ENCODE data around the gene CACNG1.

CACNG1 gene

GRCh38 chr17:67052720-67053437 lies 8.5 kb downstream of the CACNG1 start:
- no peak for DNase-seq

DNA sequence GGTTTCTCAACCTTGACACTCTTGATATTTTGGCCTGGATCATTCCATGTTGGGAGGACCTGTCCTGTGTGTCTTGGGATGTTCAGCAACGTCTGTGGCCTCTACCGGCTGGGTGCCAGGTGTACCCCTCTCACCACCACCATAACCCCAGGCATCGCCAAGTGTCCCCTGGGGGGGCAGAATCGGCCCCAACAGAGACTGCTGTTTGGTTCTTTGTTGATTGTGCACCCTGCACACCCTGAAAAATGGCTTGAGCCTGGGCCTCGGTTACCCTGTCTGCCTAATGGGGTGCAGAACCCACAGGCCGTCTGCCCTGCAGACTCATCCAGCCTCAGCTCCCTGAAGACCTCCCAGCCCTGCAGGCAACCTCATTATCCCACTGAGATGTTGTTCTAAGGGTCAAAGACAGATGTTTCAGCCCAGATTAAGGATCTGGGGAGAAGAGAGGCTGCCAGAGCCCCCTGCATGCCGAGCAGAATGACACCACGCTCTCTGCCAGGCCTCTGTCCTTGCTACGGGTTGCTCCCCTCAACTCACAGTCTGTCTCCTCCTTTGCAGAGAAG lies 9.2 kb downstream of the CACNG1 start:
- no peak for DNase-seq

DNA sequence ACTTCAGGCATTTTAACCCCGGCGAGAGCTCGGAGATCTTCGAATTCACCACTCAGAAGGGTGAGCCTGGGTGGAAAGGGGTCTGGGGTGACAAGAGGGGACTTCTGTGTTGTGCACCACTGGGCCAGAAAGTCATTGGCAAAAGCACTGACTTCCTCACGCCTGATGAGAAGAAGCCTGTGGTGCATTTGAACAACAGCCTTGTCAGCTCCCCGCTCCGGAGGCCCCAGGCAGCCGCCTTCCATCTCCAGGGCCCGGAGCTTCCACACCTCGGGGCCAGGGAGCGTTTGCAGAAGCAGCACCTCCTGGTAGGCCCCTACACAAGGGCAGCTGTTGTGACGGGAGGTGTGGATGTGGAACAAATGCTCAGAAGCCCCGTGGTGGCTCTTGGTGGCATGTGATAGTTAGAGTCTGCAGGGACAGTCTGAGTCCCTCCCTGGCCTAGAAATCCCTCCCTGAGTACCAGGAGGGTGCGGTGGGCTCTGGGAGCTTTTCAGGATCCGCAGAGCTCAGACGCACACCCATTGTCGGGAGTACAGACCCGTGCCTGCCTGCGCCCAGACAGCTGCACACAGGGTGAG lies 9.7 kb downstream of the CACNG1 start:
- no peak for DNase-seq

DNA sequence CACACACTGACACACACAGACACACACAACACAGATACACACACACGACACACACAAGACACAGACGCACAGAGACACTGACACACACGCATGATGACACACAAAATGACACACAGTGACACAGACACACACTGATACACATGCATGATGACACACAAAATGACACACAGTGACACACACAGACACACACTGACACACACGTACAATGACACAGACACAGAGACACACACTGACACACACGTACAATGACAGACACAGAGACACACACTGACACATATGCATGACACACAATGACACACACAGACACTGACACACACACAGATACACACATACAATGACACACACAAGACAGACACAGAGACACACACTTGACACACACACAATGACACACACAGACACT lies 10.3 kb downstream of the CACNG1 start:
- DNase-seq = no peak

DNA sequence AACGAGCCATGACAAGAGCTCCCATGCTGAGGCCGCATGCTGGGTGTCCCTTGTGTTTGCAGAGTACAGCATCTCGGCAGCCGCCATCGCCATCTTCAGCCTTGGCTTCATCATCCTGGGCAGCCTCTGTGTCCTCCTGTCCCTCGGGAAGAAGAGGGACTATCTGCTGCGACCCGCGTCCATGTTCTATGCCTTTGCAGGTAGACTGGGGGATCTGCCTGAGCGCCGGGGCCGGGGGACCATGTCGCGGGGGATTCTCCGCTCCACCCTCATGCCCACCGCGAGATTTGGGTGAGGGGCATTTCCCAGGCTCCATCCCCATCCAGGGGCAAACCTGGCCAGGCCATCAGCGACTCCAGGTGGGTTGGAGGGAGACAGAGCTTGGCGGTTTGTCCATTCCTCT lies 10.7 kb downstream of the CACNG1 start:
- DNase-seq = no peak

- DNase-seq = no peak
These were observed 11.7 kb downstream of the CACNG1 start for GRCh38 chr17:67055811-67056745.

GRCh38 chr17:67056746-67057490 lies 12.6 kb downstream of the CACNG1 start:
- DNase-seq = no peak

DNA sequence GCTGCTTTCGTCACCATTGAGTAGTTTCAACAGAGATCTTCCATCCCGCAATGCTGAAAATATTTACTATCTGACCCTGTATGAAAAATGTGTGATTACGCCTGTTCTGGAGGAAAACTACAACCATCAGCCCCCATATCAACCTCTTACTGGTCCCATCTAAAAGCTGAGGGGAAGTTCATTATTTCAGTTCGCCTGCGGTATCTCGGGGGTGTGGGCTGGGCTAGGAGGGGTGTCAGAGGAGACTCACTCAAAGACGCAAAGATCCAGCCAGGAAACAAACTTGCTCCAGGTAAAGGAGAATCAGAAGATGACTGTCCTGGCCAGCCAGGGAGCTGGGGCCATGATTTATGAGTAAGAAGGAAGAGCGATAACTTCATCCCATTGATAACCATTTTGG lies 13.7 kb downstream of the CACNG1 start:
- no peak for DNase-seq

- DNase-seq = no peak
These were observed 15.0 kb downstream of the CACNG1 start for GRCh38 chr17:67059372-67059771.

DNA sequence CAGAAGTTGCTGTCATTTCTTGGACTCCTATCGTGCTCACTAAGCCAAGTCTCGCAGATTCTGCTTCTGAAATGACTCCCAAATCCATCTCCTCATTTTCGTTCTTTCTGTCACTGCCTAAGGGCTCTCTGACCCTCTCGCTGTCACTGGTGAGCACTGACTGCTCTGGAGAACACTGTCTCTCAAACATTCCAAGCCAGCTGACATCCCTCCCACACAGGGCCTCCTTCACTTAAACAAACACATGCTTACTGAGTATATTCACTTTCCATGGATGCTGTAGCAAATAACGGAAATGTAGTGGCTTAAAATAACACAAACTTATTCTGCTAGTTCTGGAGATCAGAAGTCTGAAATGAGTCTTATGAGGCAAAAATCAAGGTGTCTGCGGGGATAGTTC lies 18.8 kb downstream of the CACNG1 start:
- no peak for DNase-seq

- no peak for DNase-seq
These were observed 22.4 kb downstream of the CACNG1 start for GRCh38 chr17:67066717-67067116.

- DNase-seq = no peak
These were observed 23.5 kb downstream of the CACNG1 start for GRCh38 chr17:67067571-67068482.

DNA sequence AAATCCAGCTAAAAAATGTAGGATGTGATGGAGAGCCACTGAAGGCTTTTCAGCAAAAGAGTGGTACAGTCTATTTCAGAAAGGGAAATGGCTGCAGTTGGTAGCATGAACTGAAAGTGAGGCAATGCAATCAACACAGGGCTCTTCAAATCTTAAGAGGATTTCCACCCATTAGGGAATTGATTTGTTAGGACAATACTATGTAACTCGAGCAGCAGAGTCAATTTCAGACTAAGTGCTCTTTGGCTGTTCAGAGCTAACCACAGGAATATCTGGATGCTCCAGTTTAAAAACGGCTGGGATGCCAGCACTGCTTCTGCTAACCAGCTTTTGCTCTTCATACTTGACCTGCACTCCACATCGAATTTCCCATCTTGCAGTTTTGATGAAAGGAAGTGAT lies 24.6 kb downstream of the CACNG1 start:
- peak; percentile 79 for DNase-seq

- no peak for DNase-seq
These were observed 25.3 kb downstream of the CACNG1 start for GRCh38 chr17:67069603-67070136.

DNA sequence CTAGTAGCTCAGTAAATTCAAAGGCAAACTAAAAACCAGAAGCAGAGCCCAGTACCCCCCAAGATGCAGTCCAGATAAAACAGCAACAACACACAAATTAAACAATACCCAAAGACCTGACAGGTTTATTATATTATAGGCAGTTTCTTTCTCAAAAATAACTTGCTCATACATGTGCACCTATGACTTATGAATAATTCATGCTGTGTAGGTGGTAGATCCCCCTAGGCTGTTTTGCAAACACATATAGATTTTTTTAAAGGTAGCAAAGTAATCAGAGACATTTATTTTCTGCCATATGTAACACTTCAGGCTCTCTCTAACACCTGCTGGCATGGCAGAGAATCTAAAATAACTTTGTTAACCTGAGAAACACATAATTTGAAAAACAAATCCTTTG lies 27.2 kb downstream of the CACNG1 start:
- DNase-seq = no peak

DNA sequence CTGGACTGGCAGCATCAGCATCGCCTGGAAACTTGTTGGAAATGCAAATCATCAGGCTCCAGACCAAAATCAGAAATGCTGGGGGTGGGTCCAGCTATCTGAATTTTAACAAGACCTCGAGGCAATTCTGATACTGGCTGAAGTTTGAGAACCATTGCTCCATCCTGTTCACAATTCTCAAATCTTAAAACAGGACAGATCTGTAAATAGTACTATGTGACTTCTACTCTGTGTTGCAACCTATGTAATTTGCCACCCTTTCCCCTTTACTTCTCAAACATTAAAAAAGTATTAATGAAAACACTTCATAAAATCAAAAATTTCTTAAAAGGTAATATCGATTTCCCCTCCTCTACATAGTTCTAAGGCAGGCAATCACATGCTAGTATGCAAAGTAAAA lies 28.5 kb downstream of the CACNG1 start:
- DNase-seq = no peak

- no peak for DNase-seq
These were observed 30.4 kb downstream of the CACNG1 start for GRCh38 chr17:67074781-67075180.

GRCh38 chr17:67076290-67076689 lies 31.9 kb downstream of the CACNG1 start:
- DNase-seq = no peak

- DNase-seq = no peak
These were observed 33.9 kb downstream of the CACNG1 start for GRCh38 chr17:67078292-67078691.

DNA sequence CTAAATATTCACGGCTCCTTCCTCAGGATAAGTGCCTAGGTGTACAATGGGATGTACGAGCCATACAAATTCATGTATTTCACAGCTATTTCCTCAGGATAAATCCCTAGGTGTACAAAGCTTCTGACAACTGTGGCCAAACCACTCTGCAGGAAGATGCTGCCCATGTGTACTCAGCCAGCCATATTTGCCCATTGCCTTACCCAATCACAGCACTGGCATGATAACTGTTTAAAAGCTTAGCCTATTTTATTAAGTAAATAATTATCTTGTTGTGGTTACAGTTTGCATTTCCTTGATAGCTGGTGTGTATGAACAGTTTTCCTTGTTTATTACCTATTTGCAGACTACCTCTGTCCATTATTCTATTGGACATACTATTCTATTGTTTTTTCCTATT lies 35.1 kb downstream of the CACNG1 start:
- no peak for DNase-seq

DNA sequence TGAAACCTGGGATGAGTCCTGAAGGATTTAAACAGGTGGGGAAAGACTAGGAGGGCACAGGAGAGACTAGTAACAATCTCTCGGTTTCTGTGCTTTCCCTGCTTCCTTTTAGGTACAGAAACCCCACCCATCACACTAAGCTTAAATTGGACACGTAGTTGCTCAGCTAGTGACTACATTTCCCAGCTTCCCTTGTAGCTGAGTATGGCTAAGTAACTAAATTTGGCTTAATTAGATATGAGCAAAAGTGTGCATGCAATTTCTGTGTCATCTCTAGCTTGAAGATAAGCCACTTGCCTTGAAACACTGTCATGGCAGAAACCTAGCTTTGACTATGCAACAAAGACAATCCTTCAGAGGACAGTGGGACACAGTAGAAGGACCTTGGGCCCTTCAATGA lies 36.5 kb downstream of the CACNG1 start:
- no peak for DNase-seq

All from NCI-H2029 treated with DMSO at 0.1 percent for 48 hours (cell line).